ENCODE data around the gene LTBP2.

The LTBP2 gene

DNA sequence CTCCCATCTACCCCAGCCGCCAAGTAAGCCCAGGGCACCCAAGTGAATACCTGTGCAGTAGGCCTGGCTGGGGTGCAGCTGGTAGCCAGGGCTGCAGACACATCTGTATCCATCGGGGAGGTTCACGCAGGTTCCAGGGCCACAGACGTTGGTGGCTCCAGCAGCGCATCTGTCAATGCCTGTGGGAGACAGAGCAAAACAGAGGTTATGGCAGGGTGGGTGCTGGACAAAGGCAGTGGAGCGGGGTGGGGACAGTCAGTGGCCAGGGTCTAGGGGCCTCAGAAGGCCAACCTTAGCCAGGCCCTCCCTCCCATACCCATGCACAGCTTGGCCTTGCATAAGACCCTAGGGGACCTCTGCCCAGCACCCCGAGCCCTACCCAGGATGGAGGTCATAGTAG is 89.3 kb downstream of the LTBP2 start:
- DNase-seq, result no peak

GRCh38 chr14:74521756-74522155 is 90.3 kb downstream of the LTBP2 start:
- DNase-seq, result no peak

GRCh38 chr14:74519316-74520074 is 92.5 kb downstream of the LTBP2 start:
- no peak for DNase-seq

DNA sequence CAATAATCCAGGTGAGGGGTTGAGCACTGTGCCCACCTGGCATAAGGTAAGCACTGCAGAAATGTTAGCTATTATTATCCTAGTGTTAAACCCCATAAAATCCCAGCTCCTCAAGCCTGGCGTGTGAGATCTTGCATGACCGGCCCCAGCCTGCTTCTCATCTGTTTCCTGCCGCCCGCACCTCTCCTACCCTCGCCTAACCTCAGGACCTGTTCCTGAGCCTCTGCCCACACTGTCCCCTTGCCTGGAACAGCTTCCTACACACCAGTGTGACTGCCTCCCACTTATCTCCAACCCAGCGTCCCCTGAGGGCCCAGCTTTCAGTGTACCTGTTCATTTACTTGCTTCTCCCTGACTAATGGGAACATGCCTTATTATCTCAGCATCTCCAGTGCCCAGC is 93.8 kb downstream of the LTBP2 start:
- no peak for DNase-seq

GRCh38 chr14:74517731-74518130 is 94.3 kb downstream of the LTBP2 start:
- DNase-seq, result no peak

GRCh38 chr14:74516451-74517160 is 95.4 kb downstream of the LTBP2 start:
- DNase-seq, result no peak

GRCh38 chr14:74515891-74516412 is 96.1 kb downstream of the LTBP2 start:
- DNase-seq, result no peak

GRCh38 chr14:74514471-74514941 is 97.5 kb downstream of the LTBP2 start:
- no peak for DNase-seq

DNA sequence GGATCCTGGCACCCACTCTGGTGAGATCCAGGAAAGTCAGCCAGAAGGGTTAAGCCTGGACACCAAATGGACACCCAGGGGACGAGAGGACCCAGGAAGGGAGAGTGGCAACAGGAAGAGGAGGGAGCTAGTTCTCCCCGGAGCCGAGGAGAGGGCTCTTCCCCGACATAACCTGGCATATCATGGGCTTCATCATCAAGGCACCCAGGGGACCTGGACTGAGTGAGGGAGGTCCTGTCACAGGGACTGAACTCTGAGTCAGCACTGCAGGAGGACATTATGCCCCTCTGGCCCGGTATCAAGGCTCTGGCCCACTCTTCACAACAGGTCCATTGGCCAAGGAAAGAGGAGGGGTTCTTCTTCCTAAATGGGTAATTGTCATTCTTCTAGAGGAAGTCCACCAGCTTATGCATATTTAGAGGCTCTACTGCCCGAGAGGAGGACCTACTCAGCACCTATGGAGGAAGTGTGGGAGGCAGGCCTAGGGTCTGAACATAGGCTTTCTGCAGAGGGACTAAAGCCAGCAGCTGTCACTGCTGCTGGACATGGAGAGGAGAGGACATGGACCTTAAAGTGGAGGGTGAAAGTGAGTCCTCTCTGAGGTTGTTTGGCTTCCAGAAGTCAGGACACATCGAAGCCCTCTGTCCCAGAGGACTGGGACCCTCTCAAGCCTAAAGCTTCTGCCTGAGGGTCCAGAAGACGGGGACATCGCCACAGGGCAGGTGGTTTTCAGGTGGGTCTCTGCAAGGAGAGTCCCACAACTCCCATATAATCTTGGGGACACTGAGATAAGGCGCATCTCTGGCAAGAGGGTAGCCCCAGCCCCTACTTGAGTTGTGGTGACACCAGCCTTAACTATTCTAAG is 99.8 kb downstream of the LTBP2 start:
- DNase-seq, result no peak

GRCh38 chr14:74510959-74511409 is 101.1 kb downstream of the LTBP2 start:
- no peak for DNase-seq

- DNase-seq, result no peak
Measured at GRCh38 chr14:74510223-74510931, 101.7 kb downstream of the LTBP2 start.

- no peak for DNase-seq
Measured at GRCh38 chr14:74509587-74510222, 102.3 kb downstream of the LTBP2 start.

GRCh38 chr14:74508844-74509428 is 103.1 kb downstream of the LTBP2 start:
- no peak for DNase-seq

GRCh38 chr14:74508292-74508731 is 103.7 kb downstream of the LTBP2 start:
- no peak for DNase-seq

- no peak for DNase-seq
Measured at GRCh38 chr14:74507840-74508239, 104.2 kb downstream of the LTBP2 start.

DNA sequence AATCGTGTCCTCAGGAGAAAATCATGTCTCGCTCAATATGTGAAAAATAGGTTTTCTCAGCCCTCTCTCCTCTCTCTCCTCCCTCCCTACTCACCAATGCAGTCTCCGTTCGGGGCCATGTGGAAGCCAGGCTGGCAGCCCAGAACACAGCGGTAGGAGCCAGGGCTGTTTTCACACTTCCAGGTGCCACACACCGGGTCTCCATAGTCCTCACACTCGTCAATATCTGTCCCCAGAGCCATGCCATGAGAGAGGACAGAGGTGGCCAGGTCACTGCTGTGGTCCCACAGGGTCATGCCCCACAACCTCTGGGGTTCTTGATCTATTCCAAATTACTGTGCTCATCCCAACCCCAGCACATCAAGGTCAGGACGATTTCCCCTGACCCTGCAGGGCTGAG is 105.0 kb downstream of the LTBP2 start:
- no peak for DNase-seq

GRCh38 chr14:74506411-74506851 is 105.6 kb downstream of the LTBP2 start:
- DNase-seq, result no peak

GRCh38 chr14:74505831-74506230 is 106.2 kb downstream of the LTBP2 start:
- DNase-seq, result no peak

DNA sequence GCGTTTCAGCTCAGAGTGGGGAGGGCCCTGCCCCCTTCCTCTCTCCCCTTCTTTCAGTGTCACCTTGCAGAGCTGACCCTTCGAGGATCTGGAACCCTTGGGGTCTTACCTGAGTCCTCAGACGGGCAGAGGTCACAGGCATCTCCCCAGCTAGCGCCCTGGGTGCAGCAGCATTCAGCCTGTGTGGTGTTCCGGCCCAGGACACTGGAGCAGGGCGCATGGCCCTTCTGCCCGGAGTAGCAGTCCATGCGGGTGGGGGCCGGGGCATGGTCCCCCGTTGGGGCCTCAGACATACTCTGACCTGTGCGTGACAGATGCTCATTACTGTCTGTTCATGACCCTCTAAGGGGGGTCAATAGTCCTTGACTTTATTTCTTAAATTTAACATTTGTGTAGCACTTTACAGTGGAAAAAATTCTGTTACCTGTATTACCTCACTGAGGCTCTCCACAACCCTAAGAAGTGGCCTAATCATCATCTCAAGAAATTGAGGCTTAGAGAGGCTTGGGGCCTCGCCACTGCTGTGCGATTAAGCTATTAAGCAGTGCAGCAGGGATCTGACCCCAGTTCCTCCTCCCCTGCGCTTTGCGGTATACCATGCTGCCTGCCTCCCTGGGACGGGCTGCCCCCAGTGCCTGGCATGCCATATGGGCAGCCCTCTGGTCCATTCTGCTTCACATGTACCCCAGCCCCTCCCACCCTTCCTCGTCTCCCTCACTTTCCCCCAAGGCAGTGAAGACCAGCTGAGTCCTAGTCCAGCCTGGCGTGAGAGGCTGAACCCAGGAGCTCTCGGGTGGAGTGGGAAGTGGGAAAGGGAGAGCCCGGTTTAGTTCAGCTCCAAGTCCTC is 106.9 kb downstream of the LTBP2 start:
- DNase-seq, result no peak

GRCh38 chr14:74504412-74504811 is 107.6 kb downstream of the LTBP2 start:
- no peak for DNase-seq
